ENCODE measurements around the gene SLC43A2.

SLC43A2 gene

DNA sequence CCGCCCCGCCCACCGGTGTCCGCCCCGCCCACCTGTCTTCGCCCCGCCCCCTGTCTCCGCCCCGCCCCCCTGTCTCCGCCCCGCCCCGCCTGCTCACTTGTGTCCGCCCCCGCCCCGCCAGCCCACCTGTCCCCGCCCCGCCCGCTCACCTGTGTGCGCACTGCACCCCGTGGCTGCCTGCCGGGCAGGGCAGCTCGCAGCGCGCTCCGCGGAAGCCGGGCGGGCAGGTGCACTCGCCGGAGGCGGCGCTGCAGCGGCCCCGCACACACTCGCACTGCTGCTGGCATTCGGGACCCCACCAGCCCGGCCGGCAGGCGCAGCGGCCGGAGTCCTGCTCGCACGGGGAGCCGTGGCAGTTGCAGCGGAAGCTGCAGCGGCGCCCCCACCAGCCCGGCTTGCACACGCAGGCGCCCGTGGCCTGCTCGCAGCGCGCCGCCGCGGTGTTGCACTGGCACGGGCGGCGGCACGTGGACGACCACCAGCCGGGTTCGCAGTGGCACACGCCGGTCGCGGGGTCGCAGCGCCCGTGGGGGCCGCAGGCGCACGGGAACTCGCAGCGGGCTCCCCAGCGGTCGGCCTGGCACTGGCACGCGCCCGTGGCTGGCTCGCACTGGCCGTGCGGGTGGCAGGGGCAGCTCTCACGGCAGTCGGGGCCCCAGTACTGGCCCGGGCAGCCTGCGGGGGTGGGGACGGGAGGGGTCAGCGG, 14.8 kb upstream of the SLC43A2 start:
- peak; percentile 80 for DNase-seq

DNA sequence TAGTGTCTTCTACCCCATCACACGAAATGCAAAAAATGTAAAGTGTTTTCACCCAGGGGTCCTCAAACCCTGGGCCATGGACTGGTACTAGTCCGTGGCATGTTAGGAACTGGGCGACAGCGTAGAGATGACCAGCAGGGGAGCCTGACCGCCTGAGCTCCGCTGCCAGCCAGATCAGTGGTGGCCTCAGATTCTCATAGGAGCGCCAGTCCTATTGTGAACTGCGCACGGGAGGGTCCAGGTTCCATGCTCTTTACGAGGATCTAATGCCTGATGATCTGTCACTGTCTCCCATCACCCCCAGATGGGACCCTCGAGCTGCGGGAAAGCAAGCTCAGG, 12.4 kb upstream of the SLC43A2 start:
- no peak for DNase-seq

DNA sequence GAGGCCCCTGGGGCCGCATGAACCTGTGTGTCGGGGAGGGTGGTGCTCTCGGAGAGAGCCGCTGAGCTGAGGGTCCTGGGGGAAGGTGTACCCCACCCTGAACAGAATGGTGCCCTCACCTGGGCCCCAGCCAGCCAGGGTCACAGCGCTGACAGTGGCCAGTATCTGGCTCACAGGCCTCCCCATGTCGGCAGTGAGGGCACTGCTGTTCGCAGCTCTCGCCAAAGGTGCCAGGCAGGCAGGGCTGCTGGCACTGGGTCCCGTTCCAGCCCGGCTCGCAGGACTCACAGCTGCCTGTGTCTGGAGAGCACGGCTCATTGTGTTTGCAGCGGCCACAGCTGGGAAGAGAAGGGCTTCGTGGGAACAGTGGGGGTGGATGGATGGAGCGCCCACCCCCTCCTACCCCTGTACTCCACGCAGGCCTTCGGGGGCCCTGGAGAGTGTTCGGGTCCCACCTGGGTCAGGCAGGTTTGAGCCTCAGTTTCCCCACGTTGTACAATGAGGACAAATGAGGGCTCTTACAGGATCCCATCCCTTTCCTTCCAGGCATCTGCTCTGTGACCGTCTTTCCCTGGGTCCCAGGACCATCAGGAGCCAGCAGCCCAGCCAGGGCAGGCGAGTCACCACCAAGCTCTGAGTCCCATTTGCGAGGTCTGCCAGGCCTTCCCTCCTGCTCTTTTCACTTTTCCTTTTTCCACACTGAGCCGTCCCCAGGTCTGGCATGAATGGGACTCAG, 11.9 kb upstream of the SLC43A2 start:
- DNase-seq = no peak

GRCh38 chr17:1639549-1640180, 11.0 kb upstream of the SLC43A2 start:
- DNase-seq = no peak

- no peak for DNase-seq
These were observed 10.1 kb upstream of the SLC43A2 start for GRCh38 chr17:1638624-1639300.

DNA sequence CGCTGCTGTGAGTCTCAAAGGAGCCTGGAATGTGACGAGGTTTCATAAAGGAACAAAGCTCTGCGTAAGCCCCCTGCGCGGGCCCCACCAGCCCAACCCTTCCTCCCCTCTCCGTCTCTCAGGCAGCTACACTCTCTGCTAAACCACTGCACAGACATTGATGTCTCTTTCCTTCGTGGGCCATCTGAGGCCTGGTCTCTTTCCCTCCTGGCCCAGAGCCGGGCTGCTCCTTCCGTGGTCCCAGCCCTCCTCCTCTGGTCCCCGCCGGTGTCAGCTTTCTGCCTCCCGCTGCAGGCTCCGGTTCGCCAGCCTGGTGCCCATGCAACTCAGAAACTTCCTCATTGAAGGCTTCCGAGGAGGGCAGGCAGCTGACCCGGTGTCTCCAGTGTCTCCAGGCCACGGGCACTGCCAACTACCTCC, 9.5 kb upstream of the SLC43A2 start:
- no peak for DNase-seq

- DNase-seq = no peak
These were observed 8.2 kb upstream of the SLC43A2 start for GRCh38 chr17:1636732-1637285.

- no peak for DNase-seq
These were observed 7.2 kb upstream of the SLC43A2 start for GRCh38 chr17:1635675-1636465.

DNA sequence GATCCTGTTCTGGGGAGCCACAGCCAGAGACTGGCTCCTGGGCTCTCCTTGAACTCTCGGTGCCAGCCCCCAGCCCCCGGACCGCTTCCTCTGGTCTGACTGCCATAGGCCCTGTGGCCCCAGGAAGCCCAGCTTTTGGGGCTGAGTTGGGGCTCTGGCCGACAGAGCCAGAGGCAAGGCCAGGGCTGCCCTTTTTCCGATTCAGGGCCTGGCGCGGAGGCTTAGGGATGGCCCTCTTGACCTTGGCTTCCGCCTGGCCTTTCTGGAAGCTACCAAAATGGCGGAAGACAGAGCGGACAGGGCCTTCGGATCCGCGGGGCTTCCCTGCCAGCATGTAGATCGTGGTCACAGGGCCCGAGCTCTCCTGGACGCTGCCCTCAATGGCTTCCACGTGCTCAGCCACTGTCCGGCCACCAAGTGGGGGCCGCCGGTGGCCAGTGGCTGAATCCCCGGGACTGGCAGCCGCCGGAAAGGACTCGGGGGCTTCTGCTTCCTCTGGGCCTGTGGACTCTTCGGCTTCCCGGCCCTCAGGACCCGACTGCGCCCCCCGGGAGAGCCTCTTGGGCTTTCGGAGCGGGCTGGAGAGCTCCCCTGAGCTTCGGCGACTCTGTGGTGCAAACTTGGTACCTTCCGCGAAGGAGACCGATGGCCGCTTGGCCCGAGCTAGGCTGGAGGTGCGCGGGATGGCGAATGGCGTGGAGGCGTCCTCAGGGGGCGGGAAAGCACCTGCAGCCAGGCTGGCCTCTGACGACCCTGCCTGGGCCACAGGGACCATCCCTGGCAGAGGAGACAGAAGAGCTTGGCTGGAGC, 6.4 kb upstream of the SLC43A2 start:
- no peak for DNase-seq

GRCh38 chr17:1630662-1631061, 2.0 kb upstream of the SLC43A2 start:
- no peak for DNase-seq

- peak; percentile 89 for DNase-seq
These were observed 1.1 kb upstream of the SLC43A2 start for GRCh38 chr17:1629504-1630310.

GRCh38 chr17:1628856-1629503, 346 bp upstream of the SLC43A2 start:
- peak; percentile 94 for DNase-seq

- DNase-seq = no peak
These were observed 1.3 kb downstream of the SLC43A2 start for GRCh38 chr17:1627182-1627981.

DNA sequence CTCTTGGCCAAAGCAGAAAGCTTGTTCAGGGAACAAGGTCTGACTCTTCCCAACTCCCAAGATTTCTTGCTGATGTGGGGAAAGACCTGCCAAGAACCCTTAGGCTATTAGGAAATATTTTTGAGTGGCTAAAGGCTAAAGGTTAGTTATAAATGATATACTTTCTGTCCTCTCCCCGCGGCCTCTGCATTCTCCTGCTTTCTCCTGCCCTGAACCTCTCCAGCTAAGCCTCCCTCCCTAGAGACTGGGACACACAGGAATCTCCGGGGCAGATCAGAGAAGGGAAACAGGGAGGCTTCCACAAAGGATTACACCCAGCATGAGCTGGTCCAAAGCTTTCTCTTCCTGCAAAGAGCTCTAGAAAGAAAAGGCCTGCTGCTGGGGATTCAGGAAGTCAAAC, 2.3 kb downstream of the SLC43A2 start:
- no peak for DNase-seq

DNA sequence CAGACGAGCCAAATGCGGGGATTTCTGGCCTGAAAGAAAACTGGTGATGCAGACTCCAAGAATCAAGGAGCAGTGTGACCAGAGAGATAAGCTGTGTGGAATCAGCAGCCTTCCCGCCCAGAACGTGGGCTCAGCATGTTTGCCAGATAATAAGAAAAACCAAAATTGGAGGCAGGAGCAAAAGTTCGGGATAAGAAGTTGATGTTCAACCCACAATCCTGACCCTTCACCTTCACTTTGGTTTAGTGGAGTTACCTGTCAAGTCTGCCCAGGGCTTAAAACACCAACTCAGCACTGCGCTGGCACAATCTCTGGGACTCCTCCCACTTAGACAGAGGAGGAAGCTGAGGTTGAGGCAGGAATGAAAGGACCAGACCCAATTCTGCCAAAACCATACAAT, 3.1 kb downstream of the SLC43A2 start:
- no peak for DNase-seq

GRCh38 chr17:1625053-1625452, 3.6 kb downstream of the SLC43A2 start:
- no peak for DNase-seq

GRCh38 chr17:1624650-1625049, 4.0 kb downstream of the SLC43A2 start:
- DNase-seq = no peak

DNA sequence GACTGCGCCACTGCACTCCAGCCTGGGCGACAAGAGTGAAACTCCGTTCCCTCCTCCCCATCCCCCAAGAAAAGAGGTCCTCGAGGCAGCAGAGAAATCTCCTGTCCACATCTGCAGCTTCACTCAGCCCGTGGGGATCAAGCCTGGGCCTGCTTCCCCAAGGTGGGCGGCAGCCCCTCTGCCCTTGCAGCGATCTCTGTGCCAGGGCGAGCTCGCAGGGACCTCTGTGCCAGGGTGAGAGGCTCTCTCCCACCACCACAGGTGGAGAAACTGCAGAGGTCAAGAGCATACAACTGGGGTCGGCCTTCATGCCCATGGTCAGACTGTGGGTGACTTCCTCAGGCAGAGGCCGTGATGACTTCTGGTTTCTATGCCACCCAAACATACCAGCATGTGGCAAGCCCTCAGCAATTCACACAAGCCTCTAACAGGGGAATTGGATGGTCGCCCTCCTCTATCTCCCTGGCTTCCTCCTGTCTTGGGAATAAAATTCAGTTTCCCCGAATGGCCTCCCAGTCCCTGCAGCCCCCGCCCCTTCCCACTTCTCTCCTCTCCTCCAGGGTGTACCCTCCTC, 5.5 kb downstream of the SLC43A2 start:
- DNase-seq = no peak
